Keratinocyte (primary cell): ENCODE data around the gene AKAP13. TPM values are rescaled to one million over a fixed set of nuclear protein-coding genes. Genes with fewer than 3 reads are reported as not detected.

ENCODE experiments used
- DNase-seq: peaks from one replicate; pipeline ENCODE4 v3.0.0-alpha.2; 2011; ENCODE audit warnings: low read depth, missing footprints, low spot score
- FAIRE-seq: peaks from 2 replicates; lab custom pipeline; 2011; peaks lifted over from hg19 to GRCh38; lab: Jason Lieb, UNC
- H2AFZ ChIP-seq: 2 replicates; pipeline ENCODE4 v1.6.0; 2012; ENCODE audit warnings: low read length, control low read depth, inconsistent platforms; ENCODE audit not compliant: control insufficient read depth
- H3K27ac ChIP-seq: 2 replicates; pipeline ENCODE4 v1.5.1; 2011; ENCODE audit warnings: low read length; ENCODE audit not compliant: control insufficient read depth, insufficient read depth
- H3K27me3 ChIP-seq: 3 replicates; pipeline ENCODE4 v1.6.0; 2011; ENCODE audit warnings: low read length; ENCODE audit not compliant: control insufficient read depth, insufficient read depth; ENCODE audit errors: extremely low read depth
- H3K36me3 ChIP-seq, 2 experiments: 2 replicates in 1 of 2; 3 replicates in 1 of 2; pipeline ENCODE4 v1.5.1; 2011; ENCODE audit warnings: low read length in 2 of 2, mild to moderate bottlenecking in 1 of 2; ENCODE audit not compliant: control insufficient read depth in 2 of 2, insufficient read depth in 2 of 2; ENCODE audit errors: extremely low read depth in 1 of 2
- H3K4me1 ChIP-seq: 3 replicates; pipeline ENCODE4 v1.5.1; 2011; ENCODE audit warnings: low read length; ENCODE audit not compliant: control insufficient read depth, insufficient read depth; ENCODE audit errors: extremely low read depth
- H3K4me2 ChIP-seq: 3 replicates; pipeline ENCODE4 v1.6.0; 2011; ENCODE audit warnings: low read depth, low read length; ENCODE audit not compliant: control insufficient read depth, insufficient read depth; ENCODE audit errors: extremely low read depth
- H3K4me3 ChIP-seq, 3 experiments: fragments of 200-600 bp in 1 of 3; sonication (generic) in 1 of 3; 2 replicates in 2 of 3; 3 replicates in 1 of 3; pipeline ENCODE4 v1.5.1; 2011 to 2016; ENCODE audit warnings: low read length in 3 of 3, mild to moderate bottlenecking in 3 of 3, control low read depth in 2 of 3, inconsistent platforms in 1 of 3, low read depth in 1 of 3, mixed read lengths in 1 of 3, mixed run types in 1 of 3, moderate library complexity in 1 of 3; ENCODE audit not compliant: control insufficient read depth in 2 of 3, insufficient read depth in 2 of 3; ENCODE audit errors: extremely low read depth in 1 of 3
- H3K79me2 ChIP-seq: 2 replicates; pipeline ENCODE4 v1.6.0; 2012; ENCODE audit warnings: low read length; ENCODE audit not compliant: control insufficient read depth, insufficient read depth
- H3K9ac ChIP-seq: 3 replicates; pipeline ENCODE4 v1.6.0; 2011; ENCODE audit warnings: low read length; ENCODE audit not compliant: control insufficient read depth, insufficient read depth; ENCODE audit errors: extremely low read depth
- H3K9me1 ChIP-seq: 3 replicates; pipeline ENCODE4 v1.6.0; 2011; ENCODE audit warnings: low read length; ENCODE audit not compliant: control insufficient read depth, insufficient read depth; ENCODE audit errors: extremely low read depth
- H3K9me3 ChIP-seq: 2 replicates; pipeline ENCODE4 v1.5.1; 2012; ENCODE audit warnings: low read depth, low read length; ENCODE audit not compliant: control insufficient read depth
- H4K20me1 ChIP-seq: 3 replicates; pipeline ENCODE4 v1.6.0; 2011; ENCODE audit warnings: low read length; ENCODE audit not compliant: control insufficient read depth, insufficient read depth; ENCODE audit errors: extremely low read depth
- CTCF ChIP-seq, 3 experiments: IDR thresholded peaks in 1 of 3; conservative IDR thresholded peaks in 1 of 3; optimal IDR thresholded peaks in 1 of 3; 2 replicates in 2 of 3; 3 replicates in 1 of 3; pipeline versions ENCODE3 to v1.5.1; 2011; ENCODE audit warnings: low read length in 3 of 3, mild to moderate bottlenecking in 3 of 3, moderate library complexity in 2 of 3, control low read depth in 1 of 3, inconsistent platforms in 1 of 3; ENCODE audit not compliant: insufficient read depth in 2 of 3; ENCODE audit errors: extremely low read depth in 1 of 3
- EZH2 ChIP-seq: IDR thresholded peaks from one replicate; pipeline ENCODE4 v1.6.1; 2012; ENCODE audit warnings: inconsistent platforms, mild to moderate bottlenecking, low read length, moderate library complexity
- dilution Hi-C: fragments of 300-500 bp; cut with MboI; formaldehyde crosslinking; loops from one replicate; pipeline ENCODE4 v1.7.0; 2020; ENCODE audit warnings: low sequenced_read_pairs; ENCODE audit not compliant: extremely low pct_ligation_motif_present
- polyA plus RNA-seq, 5 experiments: library from polyadenylated mRNA; depleted of rRNA in 3 of 5; stranded (reverse) in 3 of 5; stranded (forward) in 1 of 5; unstranded in 1 of 5; fragments of >200 nt; gene quantifications; 1 replicate in 1 of 5; 2 replicates in 3 of 5; 3 replicates in 1 of 5; pipeline versions ENCODE4 v1.2.1 to v1.2.3, GENCODE V29; 2011 to 2012; ENCODE audit warnings: missing spikeins in 2 of 5, low read depth in 1 of 5, low replicate concordance in 1 of 5

AKAP13 gene
- polyA plus RNA-seq, 1 donor (not counting 4 experiments of a cell fraction or from before 2014, with no cell fraction given), result 16.7 TPM

DNA sequence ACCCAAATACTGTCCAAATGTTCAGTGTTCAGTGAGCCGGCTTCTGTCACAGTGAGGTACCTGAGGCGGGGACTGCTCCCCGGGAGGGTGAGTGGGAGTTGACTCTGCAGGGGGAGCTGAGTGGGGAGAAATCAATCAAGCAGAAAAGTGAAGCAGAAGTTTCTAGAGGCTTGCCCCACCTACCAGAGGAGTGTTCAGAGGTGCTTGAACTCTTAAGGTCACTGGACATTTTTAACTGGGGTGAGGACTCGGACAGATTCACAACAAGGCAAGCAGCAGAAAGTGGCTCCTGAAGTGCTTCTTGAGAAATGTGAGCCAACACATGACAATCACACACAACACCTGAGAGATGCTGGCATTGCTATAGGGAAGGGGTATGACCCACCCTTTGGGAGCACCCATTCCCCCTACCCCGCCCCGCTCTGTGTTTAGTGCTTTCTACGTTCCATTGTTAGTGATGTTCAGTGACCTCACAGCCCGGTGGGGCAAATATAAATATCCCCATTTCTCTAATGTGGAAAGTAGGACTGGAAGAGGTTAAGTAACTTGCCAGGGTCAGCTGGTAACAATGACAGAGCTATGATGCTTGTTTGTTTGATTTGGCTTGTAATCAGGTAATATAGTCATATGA, 48.6 kb upstream of the AKAP13 start:
- Histone ChIP-seq H2AFZ (peak overlapping the region; percentile 67), H3K9ac (no peak overlapping the region)

GRCh38 chr15:85333132-85333831, 47.1 kb upstream of the AKAP13 start:
- peak overlapping the region; percentile 30 for H2AFZ ChIP-seq
- no peaks in the 10 kb centered on the region for H3K9me1 ChIP-seq
- H3K79me2 ChIP-seq, result no peaks in the 10 kb centered on the region
- H3K9me3 ChIP-seq, result peaks cover 2% of the 10 kb centered on the region
- H3K4me2 ChIP-seq, result no peak overlapping the region
- no peak overlapping the region for H3K27ac ChIP-seq
- no peaks in the 10 kb centered on the region for H3K27me3 ChIP-seq
- DNase-seq (no peak), FAIRE-seq (no peak)
- no peak overlapping the region for H3K9ac ChIP-seq
- H4K20me1 ChIP-seq, result no peaks in the 10 kb centered on the region
- H3K36me3 ChIP-seq, result no peaks in the 10 kb centered on the region
- H3K4me3 ChIP-seq, result no peak overlapping the region
- peaks cover 11% of the 10 kb centered on the region for H3K4me1 ChIP-seq
- TF ChIP-seq CTCF (optimal IDR thresholded peaks at IDR 0.05 in 1 of 3, IDR thresholded peaks at IDR 0.05 in 1 of 3, conservative IDR thresholded peaks at IDR 0.05 in 1 of 3; ENCODE audit: extremely low read depth in 1 of 3, insufficient read depth in 2 of 3, low read length in 3 of 3) (no peak), EZH2 (no peak)
- dilution Hi-C loops, result no loop called here

More for the DNA sequence above, 48.6 kb upstream of the AKAP13 start:
- H3K27me3 ChIP-seq, result no peaks in the 10 kb centered on the region
- peaks cover 2% of the 10 kb centered on the region for H3K9me3 ChIP-seq
- H3K27ac ChIP-seq, result peak overlapping the region; percentile 37
- H3K79me2 ChIP-seq, result no peaks in the 10 kb centered on the region
- no peaks in the 10 kb centered on the region for H3K9me1 ChIP-seq
- no peak for FAIRE-seq
- DNase-seq, result no peak
- no peak overlapping the region for H3K4me3 ChIP-seq
- H3K4me1 ChIP-seq, result peaks cover 11% of the 10 kb centered on the region
- H4K20me1 ChIP-seq, result no peaks in the 10 kb centered on the region
- no peak for TF ChIP-seq EZH2
- no peak overlapping the region for H3K4me2 ChIP-seq
- no peaks in the 10 kb centered on the region for H3K36me3 ChIP-seq
- dilution Hi-C loops, result no loop called here
